HG03064 (cell line): ENCODE data around the gene JARID2.
"Not testable (repeated sequence)": the region's sequence is repeated elsewhere in the genome, so short reads cannot be mapped to it uniquely, and the experiment has no call there.

Source experiments
- ATAC-seq: cut with Tn5 transposase; IDR thresholded peaks from one replicate; pipeline ENCODE4 v1.9.1; 2021; ENCODE audit warnings: low read depth; ENCODE audit not compliant: unreplicated experiment

The JARID2 gene

GRCh38 chr6:15285682-15286294 is 39.9 kb downstream of the JARID2 start:
- ATAC-seq, result no peak

- peak; percentile 93 for ATAC-seq
Measured at GRCh38 chr6:15287670-15288375, 42.0 kb downstream of the JARID2 start.

- no peak for ATAC-seq
Measured at GRCh38 chr6:15288856-15289255, 43.0 kb downstream of the JARID2 start.

- ATAC-seq, result not testable (repeated sequence)
Measured at GRCh38 chr6:15289456-15289855, 43.6 kb downstream of the JARID2 start.

GRCh38 chr6:15290067-15290680 is 44.3 kb downstream of the JARID2 start:
- ATAC-seq, result no peak

GRCh38 chr6:15290962-15291704 is 45.3 kb downstream of the JARID2 start:
- no peak for ATAC-seq

GRCh38 chr6:15292721-15293302 is 46.9 kb downstream of the JARID2 start:
- no peak for ATAC-seq

GRCh38 chr6:15293674-15294073 is 47.8 kb downstream of the JARID2 start:
- no peak for ATAC-seq

GRCh38 chr6:15294504-15294903 is 48.6 kb downstream of the JARID2 start:
- ATAC-seq, result no peak

- ATAC-seq, result no peak
Measured at GRCh38 chr6:15296249-15296648, 50.4 kb downstream of the JARID2 start.

GRCh38 chr6:15296735-15297134 is 50.9 kb downstream of the JARID2 start:
- peak; percentile 46 for ATAC-seq

- not testable (repeated sequence) for ATAC-seq
Measured at GRCh38 chr6:15297167-15297566, 51.3 kb downstream of the JARID2 start.

GRCh38 chr6:15297895-15298590 is 52.2 kb downstream of the JARID2 start:
- ATAC-seq, result no peak

GRCh38 chr6:15299430-15300131 is 53.7 kb downstream of the JARID2 start:
- peak; percentile 64 for ATAC-seq

- ATAC-seq, result no peak
Measured at GRCh38 chr6:15301179-15302006, 55.5 kb downstream of the JARID2 start.

GRCh38 chr6:15303162-15303919 is 57.5 kb downstream of the JARID2 start:
- ATAC-seq, result no peak

- ATAC-seq, result no peak
Measured at GRCh38 chr6:15303920-15304291, 58.0 kb downstream of the JARID2 start.
